AG04449 (cell line): ENCODE measurements around the gene CACNG8.
"Not testable (repeated sequence)": the region's sequence is repeated elsewhere in the genome, so short reads cannot be mapped to it uniquely, and the experiment has no call there.

Source experiments
- CTCF ChIA-PET: fragments of 350-600 bp; formaldehyde crosslinking; extraction: SDS; loops from one replicate; lab custom pipeline; 2021; ENCODE audit warnings: antibody characterized with exemption; lab: Yijun Ruan, JAX
- POLR2A ChIA-PET: fragments of 400-600, 350-600 bp; formaldehyde crosslinking; extraction: SDS; loops from one replicate; lab custom pipeline; 2020; ENCODE audit warnings: antibody characterized with exemption, inconsistent platforms; lab: Yijun Ruan, JAX
- DNase-seq: peaks from one replicate; pipeline ENCODE4 v3.0.0-alpha.2; 2010; ENCODE audit warnings: low read depth, low spot score
- H3K4me3 ChIP-seq: 2 replicates; pipeline ENCODE4 v1.5.1; 2011; ENCODE audit warnings: low read depth, mild to moderate bottlenecking, control low read depth, low read length
- CTCF ChIP-seq: IDR thresholded peaks from one replicate; pipeline ENCODE4 v1.5.1; 2011; ENCODE audit warnings: mild to moderate bottlenecking, moderate library complexity, low read length, control low read depth, inconsistent platforms; ENCODE audit not compliant: insufficient read depth; ENCODE audit errors: missing control alignments

The CACNG8 gene

GRCh38 chr19:53942001-53942786 is 20.5 kb upstream of the CACNG8 start:
- no peak for TF ChIP-seq CTCF
- CTCF ChIA-PET, result no interaction called here
- POLR2A ChIA-PET, result no interaction called here

GRCh38 chr19:53944416-53944815 is 18.3 kb upstream of the CACNG8 start:
- POLR2A ChIA-PET, result no interaction called here
- H3K4me3 ChIP-seq, result no peak overlapping the region
- DNase-seq, result no peak
- CTCF ChIA-PET, result no interaction called here
- no peak for TF ChIP-seq CTCF

More at GRCh38 chr19:53942001-53942786, 20.5 kb upstream of the CACNG8 start:
- no peak for DNase-seq
- H3K4me3 ChIP-seq, result no peak overlapping the region

- no peak overlapping the region for H3K4me3 ChIP-seq
- ChIA-PET POLR2A (no interaction called here), CTCF (no interaction called here)
- DNase-seq, result no peak
- TF ChIP-seq CTCF, result no peak
Measured at GRCh38 chr19:53944933-53945332, 17.8 kb upstream of the CACNG8 start.

GRCh38 chr19:53945441-53945840 is 17.3 kb upstream of the CACNG8 start:
- CTCF ChIA-PET, result no interaction called here
- DNase-seq, result no peak
- H3K4me3 ChIP-seq, result no peak overlapping the region
- no peak for TF ChIP-seq CTCF
- POLR2A ChIA-PET, result no interaction called here

GRCh38 chr19:53945998-53946397 is 16.7 kb upstream of the CACNG8 start:
- POLR2A ChIA-PET, result no interaction called here
- DNase-seq, result no peak
- H3K4me3 ChIP-seq, result no peak overlapping the region
- TF ChIP-seq CTCF, result no peak
- CTCF ChIA-PET, result no interaction called here

- TF ChIP-seq CTCF, result no peak
- POLR2A ChIA-PET, result no interaction called here
- DNase-seq, result no peak
- H3K4me3 ChIP-seq, result no peak overlapping the region
- CTCF ChIA-PET, result interaction anchor here (0.8 kb wide), 1 partner anchor 155 kb away, joined by 3 read pairs; no protein-coding TSS in a partner anchor
Measured at GRCh38 chr19:53947624-53948023, 15.1 kb upstream of the CACNG8 start.

GRCh38 chr19:53948611-53949010 is 14.1 kb upstream of the CACNG8 start:
- H3K4me3 ChIP-seq, DNase-seq, POLR2A ChIA-PET: not testable (repeated sequence)
- CTCF ChIA-PET, result interaction anchor here (0.8 kb wide), 1 partner anchor 156 kb away, joined by 3 read pairs; no protein-coding TSS in a partner anchor
